Measurements from ENCODE around the gene SEMA3F.

- TF ChIP-seq CTCF (conservative IDR thresholded peaks at IDR 0.05; ENCODE audit: low read depth, low read length) (no peak), EZH2 (IDR thresholded peaks at IDR 0.05; ENCODE audit: borderline replicate concordance, low read depth, low read length, poor library complexity, severe bottlenecking) (no peak)
These were observed 13.3 kb downstream of the SEMA3F start for GRCh38 chr3:50168388-50168787.

Measured in A673 (cell line).